T-cell (primary cell): Measurements from ENCODE around the gene GADD45A. TPM values are rescaled to one million over a fixed set of nuclear protein-coding genes. Genes with fewer than 3 reads are reported as not detected.
"Not testable (repeated sequence)": the region's sequence is repeated elsewhere in the genome, so short reads cannot be mapped to it uniquely, and the experiment has no call there.

Experiments
- ATAC-seq, 4 experiments: fragments of 200-7000 bp in 3 of 4; fragments of 150-1000 bp in 1 of 4; cut with Tn5 transposase; replicated peaks in 1 of 4; 1 replicate in 3 of 4; 2 replicates in 1 of 4; pipeline ENCODE4 v1.10.0; 2021; ENCODE audit warnings: moderate library complexity in 3 of 4, mild to moderate bottlenecking in 2 of 4, moderate number of reproducible peaks in 1 of 4
- CTCF ChIA-PET, 2 donors: fragments of 300-600 bp; sonication (Branson Sonifier 250); formaldehyde crosslinking; loops; one replicate each; lab custom pipeline; 2022; ENCODE audit warnings: antibody characterized with exemption in 2 of 2; lab: Charles Lee
- POLR2A ChIA-PET, 2 donors: fragments of 300-600 bp; sonication (Branson Sonifier 250); formaldehyde crosslinking; loops; one replicate each; lab custom pipeline; 2022; ENCODE audit warnings: antibody characterized with exemption in 2 of 2; lab: Charles Lee
- DNase-seq, 35 experiments: peaks; one replicate each; pipeline versions ENCODE4 v3.0.0 to v3.0.0-alpha.2; 2013 to 2023
- H3K27ac ChIP-seq: one replicate; pipeline ENCODE4 v1.5.1; 2013; ENCODE audit warnings: low read length
- H3K27me3 ChIP-seq, 2 experiments: replicated peaks in 1 of 2; 1 replicate in 1 of 2; 2 replicates in 1 of 2; pipeline versions ENCODE4 v1.6.1 to v1.7.0; 2013; ENCODE audit warnings: low read length in 1 of 2, mixed read lengths in 1 of 2; ENCODE audit not compliant: control insufficient read depth in 2 of 2, insufficient read depth in 2 of 2; ENCODE audit errors: extremely low read depth in 1 of 2
- H3K36me3 ChIP-seq, 2 donors: 1 replicate in 1 of 2; 2 replicates in 1 of 2; pipeline versions ENCODE4 v1.6.1 to v1.7.0; 2013; ENCODE audit warnings: low read length in 1 of 2; ENCODE audit not compliant: control insufficient read depth in 2 of 2, insufficient read depth in 1 of 2; ENCODE audit errors: extremely low read depth in 1 of 2
- H3K4me1 ChIP-seq, 2 experiments: 1 replicate in 1 of 2; 2 replicates in 1 of 2; pipeline versions ENCODE4 v1.6.1 to v1.7.0; 2013; ENCODE audit warnings: low read length in 2 of 2, mixed read lengths in 1 of 2; ENCODE audit not compliant: insufficient read depth in 2 of 2, control insufficient read depth in 1 of 2; ENCODE audit errors: extremely low read depth in 1 of 2
- H3K4me3 ChIP-seq, 2 donors: 1 replicate in 1 of 2; 2 replicates in 1 of 2; pipeline versions ENCODE4 v1.5.1 to v1.7.0; 2013; ENCODE audit warnings: mild to moderate bottlenecking in 2 of 2, low read length in 1 of 2, moderate library complexity in 1 of 2; ENCODE audit not compliant: control insufficient read depth in 1 of 2; ENCODE audit errors: extremely low read depth in 1 of 2
- H3K9me3 ChIP-seq: 2 replicates; pipeline ENCODE4 v1.7.0; 2013
- H3K27ac Mint-ChIP-seq, 2 donors: one replicate each; pipeline ENCODE4 v1.8.0; 2020 to 2021; ENCODE audit warnings: mild to moderate bottlenecking in 2 of 2, mixed read lengths in 2 of 2
- H3K27me3 Mint-ChIP-seq, 2 donors: one replicate each; pipeline ENCODE4 v1.8.0; 2021 to 2022; ENCODE audit warnings: mixed read lengths in 2 of 2
- H3K36me3 Mint-ChIP-seq: one replicate; pipeline ENCODE4 v1.8.0; 2021; ENCODE audit warnings: mixed read lengths
- H3K4me1 Mint-ChIP-seq, 3 donors: one replicate each; pipeline ENCODE4 v1.8.0; 2020 to 2022; ENCODE audit warnings: mixed read lengths in 3 of 3, mild to moderate bottlenecking in 1 of 3
- H3K4me3 Mint-ChIP-seq, 3 donors: one replicate each; pipeline ENCODE4 v1.8.0; 2020 to 2022; ENCODE audit warnings: mild to moderate bottlenecking in 3 of 3, mixed read lengths in 3 of 3, moderate library complexity in 3 of 3
- H3K9me3 Mint-ChIP-seq, 3 donors: one replicate each; pipeline ENCODE4 v1.8.0; 2020 to 2022; ENCODE audit warnings: mixed read lengths in 3 of 3
- WGBS: methylation state at CpG from one replicate; pipeline ENCODE4 v1.1.5; 2013; ENCODE audit warnings: missing lambda C conversion rate; ENCODE audit not compliant: insufficient coverage; 5-methylcytosine and 5-hydroxymethylcytosine counted together
- total RNA-seq, 35 experiments: library from RNA in 6 of 35; stranded (reverse) in 6 of 35; fragments of 120-200 nt in 1 of 35; gene quantifications; one replicate each; pipeline versions ENCODE4 v1.2.1 to v1.2.4 and lab custom pipeline; 2013 to 2026

Gene GADD45A
- total RNA-seq, 5 donors from 2014 or later (not counting 1 experiment from before 2014, with no cell fraction given) = 16.0 to 85.8 (median 21.9) TPM

DNA sequence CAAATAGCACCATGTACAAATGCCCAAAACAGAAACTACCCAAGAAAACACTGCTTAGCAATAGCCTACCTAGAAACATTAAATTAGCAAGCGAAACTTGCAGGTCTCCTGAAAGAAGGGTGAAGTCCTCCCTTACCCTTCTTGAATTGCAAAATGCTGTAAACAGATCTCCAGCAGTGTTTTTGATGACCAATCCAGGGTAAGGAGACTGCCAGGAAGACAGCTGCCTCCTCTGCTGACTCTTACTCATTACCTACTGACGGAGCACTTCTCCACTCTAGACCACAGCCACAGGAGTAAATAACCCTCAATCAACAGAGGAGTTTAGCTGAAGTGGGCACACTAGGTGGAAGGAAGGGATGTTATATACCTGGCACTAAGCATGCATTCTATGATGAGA lies 32.2 kb upstream of the GADD45A start:
- H3K27ac ChIP-seq = no peak overlapping the region
- no peak overlapping the region for H3K4me3 Mint-ChIP-seq
- ATAC-seq = no peak
- H3K4me1 ChIP-seq = no peaks in the 10 kb centered on the region
- H3K4me1 Mint-ChIP-seq = no peaks in the 10 kb centered on the region
- POLR2A ChIA-PET = no interaction called here
- H3K27me3 Mint-ChIP-seq = no peaks in the 10 kb centered on the region
- H3K9me3 Mint-ChIP-seq = no peaks in the 10 kb centered on the region
- H3K36me3 Mint-ChIP-seq = no peaks in the 10 kb centered on the region
- no CpG with 5 or more reads among the region's 2 CpGs for WGBS
- no peaks in the 10 kb centered on the region for H3K36me3 ChIP-seq
- no peaks in the 10 kb centered on the region for H3K27me3 ChIP-seq
- H3K9me3 ChIP-seq = no peaks in the 10 kb centered on the region
- H3K4me3 ChIP-seq = no peak overlapping the region
- no peak overlapping the region for H3K27ac Mint-ChIP-seq
- no peak for DNase-seq
- CTCF ChIA-PET = no interaction called here

DNA sequence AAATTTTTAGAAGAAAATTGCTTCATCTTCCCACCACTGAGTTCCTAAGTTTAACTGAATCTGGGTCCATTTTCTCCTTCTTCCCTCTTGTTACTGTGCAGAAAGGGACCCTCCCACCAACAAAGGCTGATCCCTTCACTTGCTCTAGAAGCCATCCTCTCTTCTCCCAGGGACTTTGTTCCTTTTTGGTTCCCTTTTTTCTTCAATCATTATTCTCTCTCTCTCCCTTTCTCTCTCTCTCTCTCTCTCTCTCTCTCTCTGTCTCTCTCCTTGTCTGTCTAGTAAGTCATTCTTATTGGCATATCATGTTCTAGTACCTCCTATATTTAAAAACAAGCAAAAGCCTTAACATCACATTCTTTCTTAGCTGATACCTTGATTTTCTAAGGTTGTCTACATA lies 31.7 kb upstream of the GADD45A start:
- H3K4me3 Mint-ChIP-seq = no peak overlapping the region
- DNase-seq (no peak), ATAC-seq (no peak)
- ChIA-PET CTCF (interaction anchor here in 1 of 2 donors (0.6 kb wide), 1 partner anchor 139 kb away, joined by 4 read pairs; no protein-coding TSS in a partner anchor), POLR2A (interaction anchor here in 1 of 2 donors (0.6 kb wide), 1 partner anchor 119 kb away, joined by 3 read pairs; no protein-coding TSS in a partner anchor)
- H3K9me3 Mint-ChIP-seq = no peaks in the 10 kb centered on the region
- H3K4me1 Mint-ChIP-seq = no peaks in the 10 kb centered on the region
- H3K27me3 Mint-ChIP-seq = peaks cover 0 to 3% of the 10 kb centered on the region in 2 donors
- H3K36me3 Mint-ChIP-seq = no peaks in the 10 kb centered on the region
- Histone ChIP-seq H3K27ac (no peak overlapping the region), H3K36me3 (no peaks in the 10 kb centered on the region), H3K27me3 (no peaks in the 10 kb centered on the region), H3K9me3 (no peaks in the 10 kb centered on the region), H3K4me1 (no peaks in the 10 kb centered on the region), H3K4me3 (no peak overlapping the region)
- no peak overlapping the region for H3K27ac Mint-ChIP-seq

DNA sequence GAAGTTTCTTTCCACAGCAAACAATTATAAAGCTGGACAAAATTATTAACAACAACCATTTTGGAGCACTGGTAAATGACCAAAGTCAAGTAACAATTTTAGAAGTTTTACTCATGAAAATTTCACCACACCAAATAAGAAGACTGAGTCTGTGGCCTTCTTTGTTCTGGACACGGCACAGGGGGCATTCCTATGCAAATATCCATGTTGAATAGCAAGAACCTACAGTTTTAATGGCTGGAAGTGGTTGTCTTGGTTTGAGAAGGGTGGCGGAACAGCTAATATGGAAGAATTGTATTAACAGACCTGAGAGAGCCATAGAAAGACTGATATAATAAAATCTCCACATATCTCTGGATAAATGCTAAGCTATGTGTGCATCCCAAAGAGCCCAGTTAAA lies 29.4 kb upstream of the GADD45A start:
- H3K4me1 ChIP-seq = no peaks in the 10 kb centered on the region
- peaks cover 10 to 16% of the 10 kb centered on the region in 2 donors for H3K27me3 Mint-ChIP-seq
- DNase-seq (no peak), ATAC-seq (no peak)
- H3K27ac ChIP-seq = no peak overlapping the region
- no CpG with 5 or more reads among the region's 2 CpGs for WGBS
- H3K4me3 ChIP-seq = no peak overlapping the region
- H3K9me3 Mint-ChIP-seq = no peaks in the 10 kb centered on the region
- no peak overlapping the region for H3K4me3 Mint-ChIP-seq
- no peaks in the 10 kb centered on the region for H3K36me3 Mint-ChIP-seq
- H3K27ac Mint-ChIP-seq = no peak overlapping the region
- no peaks in the 10 kb centered on the region for H3K4me1 Mint-ChIP-seq
- POLR2A ChIA-PET = interaction anchor here in 1 of 2 donors (0.7 kb wide), 1 partner anchor 29 kb away, joined by 3 read pairs; no protein-coding TSS in a partner anchor
- H3K9me3 ChIP-seq = no peaks in the 10 kb centered on the region
- H3K27me3 ChIP-seq = no peaks in the 10 kb centered on the region
- no peaks in the 10 kb centered on the region for H3K36me3 ChIP-seq
- CTCF ChIA-PET = no interaction called here

DNA sequence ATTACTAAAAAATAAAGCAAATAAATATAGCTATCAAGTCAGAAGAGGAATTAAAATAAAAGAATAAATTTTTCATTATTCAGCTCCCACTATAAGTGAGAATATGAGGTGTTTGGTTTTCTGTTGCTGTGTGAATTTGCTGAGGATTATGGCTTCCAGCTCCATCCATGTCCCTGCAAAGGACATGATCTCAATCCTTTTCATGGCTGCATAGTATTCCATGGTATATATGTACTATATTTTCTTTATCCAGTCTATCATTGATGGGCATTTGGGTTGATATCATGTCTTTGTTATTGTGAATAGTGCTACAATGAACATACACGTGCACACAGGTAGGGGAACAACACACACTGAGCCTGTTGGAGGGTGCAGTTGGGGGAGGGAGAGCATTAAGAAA lies 27.8 kb upstream of the GADD45A start:
- WGBS = 80% methylated on average over 1 of the region's 1 CpG
- POLR2A ChIA-PET, ATAC-seq, H3K36me3 ChIP-seq, H3K4me1 Mint-ChIP-seq, H3K27ac ChIP-seq, H3K9me3 Mint-ChIP-seq, H3K4me3 ChIP-seq, DNase-seq, H3K36me3 Mint-ChIP-seq, CTCF ChIA-PET, H3K9me3 ChIP-seq, H3K27me3 ChIP-seq, H3K4me3 Mint-ChIP-seq, H3K4me1 ChIP-seq, H3K27ac Mint-ChIP-seq: not testable (repeated sequence)
- peaks cover 20 to 24% of the 10 kb centered on the region in 2 donors for H3K27me3 Mint-ChIP-seq

DNA sequence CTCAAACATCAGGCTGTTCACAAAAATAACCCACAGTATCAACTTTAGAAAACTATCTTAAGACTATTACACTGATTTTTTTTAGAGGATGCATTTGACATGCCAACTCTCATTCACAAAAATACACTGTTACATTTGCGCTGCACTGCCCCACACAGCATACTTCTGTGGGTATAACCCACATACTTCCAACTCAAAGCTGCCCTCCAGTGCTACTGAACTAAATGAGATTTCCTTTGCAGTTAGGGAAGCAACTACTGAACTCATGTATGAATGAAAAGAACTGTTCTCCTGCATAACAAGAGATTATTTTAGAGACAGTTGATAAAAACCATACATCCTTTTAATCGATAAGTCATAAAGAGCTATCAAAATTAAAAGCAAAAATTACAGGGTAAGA lies 25.8 kb upstream of the GADD45A start:
- ChIA-PET CTCF (interaction anchor here in 1 of 2 donors (0.6 kb wide), 1 partner anchor 313 kb away, joined by 3 read pairs; no protein-coding TSS in a partner anchor), POLR2A (no interaction called here)
- DNase-seq (no peak), ATAC-seq (no peak)
- Mint-ChIP-seq H3K9me3 (no peaks in the 10 kb centered on the region), H3K27ac (no peak overlapping the region), H3K27me3 (peaks cover 25 to 30% of the 10 kb centered on the region in 2 donors), H3K4me3 (no peak overlapping the region), H3K36me3 (no peaks in the 10 kb centered on the region), H3K4me1 (no peaks in the 10 kb centered on the region)
- Histone ChIP-seq H3K4me1 (no peaks in the 10 kb centered on the region), H3K27me3 (no peaks in the 10 kb centered on the region), H3K9me3 (no peaks in the 10 kb centered on the region), H3K27ac (no peak overlapping the region), H3K36me3 (no peaks in the 10 kb centered on the region), H3K4me3 (no peak overlapping the region)
- WGBS = no CpG with 5 or more reads among the region's 2 CpGs

DNA sequence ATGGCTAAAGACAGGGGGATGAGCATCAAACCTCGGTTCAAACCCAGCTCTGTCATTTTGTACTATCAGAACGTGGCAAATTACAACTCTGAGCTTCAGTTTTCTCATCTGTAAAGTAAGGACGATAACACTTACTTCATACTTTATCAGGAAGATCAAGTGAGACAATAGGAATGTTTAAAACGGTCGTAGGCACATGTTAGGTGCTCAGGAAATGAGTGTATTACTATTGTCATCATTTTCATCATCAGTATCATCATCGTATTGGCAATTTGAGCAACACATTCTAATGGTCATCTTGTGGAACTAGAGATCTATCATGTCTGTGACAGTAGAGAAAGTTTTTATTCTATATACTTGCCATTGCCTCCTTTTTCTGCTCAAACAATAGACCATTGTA lies 22.1 kb upstream of the GADD45A start:
- Histone ChIP-seq H3K36me3 (no peaks in the 10 kb centered on the region), H3K9me3 (no peaks in the 10 kb centered on the region), H3K27me3 (no peaks in the 10 kb centered on the region), H3K27ac (no peak overlapping the region), H3K4me3 (no peak overlapping the region), H3K4me1 (no peaks in the 10 kb centered on the region)
- Mint-ChIP-seq H3K4me1 (no peaks in the 10 kb centered on the region), H3K27ac (no peak overlapping the region), H3K27me3 (peaks cover 28 to 30% of the 10 kb centered on the region in 2 donors), H3K36me3 (no peaks in the 10 kb centered on the region), H3K9me3 (no peaks in the 10 kb centered on the region), H3K4me3 (no peak overlapping the region)
- ATAC-seq = no peak
- DNase-seq = no peak
- ChIA-PET CTCF (no interaction called here), POLR2A (no interaction called here)
- no CpG with 5 or more reads among the region's 6 CpGs for WGBS

DNA sequence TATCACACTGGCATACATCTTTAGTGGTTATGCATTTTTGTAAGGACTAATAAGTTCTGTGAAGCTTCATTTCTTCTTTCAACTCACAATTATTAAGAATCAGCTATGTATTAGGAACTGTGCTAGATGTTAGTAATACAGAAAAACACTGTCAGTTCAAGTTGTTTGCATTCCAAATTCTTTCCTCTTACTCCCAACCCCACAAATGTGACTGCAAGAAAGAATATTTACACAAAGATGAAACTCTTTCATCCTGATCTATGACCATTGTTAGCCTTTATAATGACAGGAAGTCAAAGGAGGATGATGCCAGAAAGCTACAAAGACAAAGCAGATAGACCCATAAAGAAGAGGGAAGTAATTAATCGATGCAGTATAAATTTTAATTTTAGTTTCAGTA lies 21.0 kb upstream of the GADD45A start:
- H3K36me3 Mint-ChIP-seq = no peaks in the 10 kb centered on the region
- CTCF ChIA-PET = no interaction called here
- H3K27me3 Mint-ChIP-seq = peaks cover 27 to 34% of the 10 kb centered on the region in 2 donors
- no peaks in the 10 kb centered on the region for H3K9me3 Mint-ChIP-seq
- H3K4me1 Mint-ChIP-seq = no peaks in the 10 kb centered on the region
- no peaks in the 10 kb centered on the region for H3K27me3 ChIP-seq
- no peaks in the 10 kb centered on the region for H3K9me3 ChIP-seq
- H3K4me1 ChIP-seq = no peaks in the 10 kb centered on the region
- no peak overlapping the region for H3K27ac ChIP-seq
- no peak overlapping the region for H3K27ac Mint-ChIP-seq
- H3K4me3 ChIP-seq = no peak overlapping the region
- ATAC-seq (no peak), DNase-seq (no peak)
- WGBS = no CpG with 5 or more reads among the region's 1 CpG
- H3K4me3 Mint-ChIP-seq = no peak overlapping the region
- POLR2A ChIA-PET = interaction anchor here (0.5 to 1.2 kb wide), 2 partner anchors 8 to 208 kb away, joined by 3 to 5 read pairs; no protein-coding TSS in a partner anchor
- no peaks in the 10 kb centered on the region for H3K36me3 ChIP-seq
